ENCODE results near the gene CYFIP2.

Gene CYFIP2

GRCh38 chr5:157285310-157286035, 19.6 kb downstream of the CYFIP2 start:
- in situ Hi-C loops (cut with MboI; ENCODE audit: low sequenced_read_pairs): no loop called here

DNA sequence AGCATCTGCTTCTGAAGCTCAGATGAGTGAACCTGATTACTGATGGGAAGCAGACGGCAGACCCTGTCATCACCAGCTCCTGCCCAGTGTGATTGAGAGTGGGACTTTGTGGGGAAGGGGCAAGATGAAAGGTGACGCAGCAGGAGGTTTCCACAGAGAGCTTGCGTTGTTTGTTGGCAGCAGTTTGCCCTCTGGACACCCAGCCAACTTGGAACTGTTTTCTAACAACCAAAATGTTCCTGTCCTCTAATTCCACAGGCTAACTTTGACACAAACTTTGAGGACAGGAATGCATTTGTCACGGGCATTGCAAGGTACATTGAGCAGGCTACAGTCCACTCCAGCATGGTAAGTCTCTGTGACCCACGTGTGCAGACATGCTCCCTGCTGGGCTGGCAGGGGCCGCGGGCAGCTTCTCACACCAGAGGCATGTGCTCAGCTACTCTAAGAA, 20.9 kb downstream of the CYFIP2 start:
- in situ Hi-C loops (cut with MboI; ENCODE audit: low sequenced_read_pairs): no loop called here

- in situ Hi-C loops (cut with MboI; ENCODE audit: low sequenced_read_pairs): no loop called here
These were observed 22.7 kb downstream of the CYFIP2 start for GRCh38 chr5:157288405-157289163.

DNA sequence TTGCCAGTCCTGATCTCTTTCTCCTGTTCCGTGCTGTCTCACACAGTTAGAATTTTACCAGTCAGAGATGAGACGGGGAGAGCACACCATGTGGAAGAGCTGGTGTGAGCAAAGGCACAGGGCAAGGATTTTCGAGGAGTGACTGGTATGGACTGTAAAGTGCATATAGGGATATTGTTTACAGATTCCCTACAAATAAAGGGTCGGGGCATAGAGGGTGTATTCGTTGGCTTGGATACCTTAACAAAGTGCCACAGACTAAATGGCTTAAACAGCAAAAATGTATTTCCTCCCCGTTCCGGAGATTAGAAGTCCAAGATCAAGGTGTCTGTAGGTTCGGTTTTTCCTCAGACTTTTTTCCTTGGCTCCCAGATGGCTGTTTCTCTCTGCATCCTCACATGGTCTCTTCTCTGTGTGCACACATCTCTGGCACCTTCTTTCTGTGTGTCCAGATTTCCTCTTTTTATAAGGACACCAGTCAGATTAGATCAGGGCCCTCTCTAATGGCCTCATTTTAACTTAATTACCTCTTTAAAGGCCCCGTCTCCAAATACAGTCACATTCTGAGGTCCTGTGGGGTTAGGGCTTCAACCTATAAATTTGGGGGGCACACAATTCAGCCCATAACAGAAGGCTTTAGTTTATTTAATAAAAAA, 23.4 kb downstream of the CYFIP2 start:
- in situ Hi-C loops (cut with MboI; ENCODE audit: low sequenced_read_pairs): no loop called here

GRCh38 chr5:157290156-157290980, 24.4 kb downstream of the CYFIP2 start:
- in situ Hi-C loops (cut with MboI; ENCODE audit: low sequenced_read_pairs): no loop called here

DNA sequence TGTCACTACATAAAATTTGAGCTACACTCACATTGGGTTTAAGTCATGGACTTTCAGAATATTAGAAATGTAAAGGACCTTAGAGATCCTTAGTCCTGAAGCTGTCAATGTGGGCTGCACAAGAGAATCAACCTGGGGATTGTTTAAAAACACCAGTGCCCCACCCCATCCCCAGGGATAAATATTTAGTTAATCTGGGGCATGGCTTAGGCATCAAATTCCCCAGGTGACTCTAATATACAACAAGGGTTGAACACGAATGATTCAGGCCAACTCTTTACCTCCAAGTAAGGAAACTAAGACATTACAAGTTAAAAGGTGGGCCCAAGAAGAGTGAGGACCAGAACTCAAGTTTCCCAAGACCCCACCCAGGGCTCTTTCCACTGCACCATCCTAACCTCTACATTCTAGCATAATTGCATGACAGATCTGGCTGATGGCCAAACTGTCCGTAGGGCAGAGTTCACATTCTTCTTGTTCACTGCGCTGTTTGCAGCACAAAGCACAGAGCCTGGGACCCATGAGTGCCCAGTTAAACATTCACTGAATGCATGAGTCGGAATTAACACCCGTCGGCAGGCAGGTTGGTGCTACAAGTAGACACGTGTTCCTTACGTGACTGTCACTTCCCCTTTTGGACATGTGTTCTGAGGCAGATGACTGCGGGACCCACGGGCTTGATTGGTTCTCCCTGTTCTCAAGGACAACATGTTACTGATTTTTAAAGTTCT, 25.2 kb downstream of the CYFIP2 start:
- in situ Hi-C loops (cut with MboI; ENCODE audit: low sequenced_read_pairs): no loop called here

DNA sequence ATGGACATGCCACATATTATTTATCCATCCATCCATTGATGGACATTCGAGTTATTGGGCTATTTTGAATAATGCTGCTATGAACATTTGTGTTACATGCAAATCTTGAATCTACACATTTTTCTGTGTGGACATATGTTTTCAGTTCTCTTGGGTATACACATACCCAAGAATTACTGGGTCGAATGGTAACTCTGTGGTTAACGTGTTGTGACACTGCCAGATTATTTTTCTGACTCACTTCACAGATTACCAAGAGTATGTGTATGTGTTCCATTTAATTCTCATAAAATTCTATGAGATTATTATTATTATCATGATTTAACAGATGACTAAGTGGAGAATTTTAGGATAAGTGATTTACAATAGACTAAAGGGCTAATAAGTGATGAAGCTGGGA, 26.7 kb downstream of the CYFIP2 start:
- in situ Hi-C loops (cut with MboI; ENCODE audit: low sequenced_read_pairs): no loop called here

- in situ Hi-C loops (cut with MboI; ENCODE audit: low sequenced_read_pairs): no loop called here
These were observed 28.6 kb downstream of the CYFIP2 start for GRCh38 chr5:157294407-157295091.

DNA sequence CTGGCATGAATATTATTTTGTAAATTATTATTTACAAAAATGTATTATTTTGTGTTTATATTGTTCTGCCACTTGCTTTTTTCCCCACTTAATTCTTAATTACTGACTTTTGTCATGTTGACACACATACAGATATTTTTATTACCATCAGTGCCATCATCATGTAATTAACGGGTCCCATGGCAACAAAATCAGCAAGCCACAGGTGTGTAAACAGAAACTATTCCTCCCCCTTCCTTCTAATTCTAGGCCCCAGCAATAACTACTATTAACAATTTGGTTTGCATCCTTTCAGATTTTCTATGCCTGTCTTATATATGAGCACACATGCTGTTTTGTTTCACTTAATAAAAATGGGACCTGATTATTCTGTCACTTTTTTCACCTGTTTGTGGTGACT, 29.3 kb downstream of the CYFIP2 start:
- in situ Hi-C loops (cut with MboI; ENCODE audit: low sequenced_read_pairs): no loop called here

DNA sequence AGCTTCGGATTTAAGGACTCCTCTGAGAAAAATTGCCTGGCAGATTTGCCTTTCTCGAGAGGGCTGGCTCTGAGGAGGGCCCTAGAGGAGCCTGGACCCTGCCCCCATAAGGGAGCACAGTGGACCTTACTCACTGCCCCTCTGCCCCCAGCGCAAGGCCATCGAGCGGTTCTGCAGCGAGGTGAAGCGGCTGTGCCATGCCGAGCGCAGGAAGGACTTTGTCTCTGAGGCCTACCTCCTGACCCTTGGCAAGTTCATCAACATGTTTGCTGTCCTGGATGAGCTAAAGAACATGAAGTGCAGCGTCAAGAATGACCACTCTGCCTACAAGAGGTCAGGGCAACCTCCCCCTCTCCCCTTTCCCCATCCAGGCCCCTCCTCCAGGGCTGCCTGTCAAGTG, 34.6 kb downstream of the CYFIP2 start:
- in situ Hi-C loops (cut with MboI; ENCODE audit: low sequenced_read_pairs): no loop called here

DNA sequence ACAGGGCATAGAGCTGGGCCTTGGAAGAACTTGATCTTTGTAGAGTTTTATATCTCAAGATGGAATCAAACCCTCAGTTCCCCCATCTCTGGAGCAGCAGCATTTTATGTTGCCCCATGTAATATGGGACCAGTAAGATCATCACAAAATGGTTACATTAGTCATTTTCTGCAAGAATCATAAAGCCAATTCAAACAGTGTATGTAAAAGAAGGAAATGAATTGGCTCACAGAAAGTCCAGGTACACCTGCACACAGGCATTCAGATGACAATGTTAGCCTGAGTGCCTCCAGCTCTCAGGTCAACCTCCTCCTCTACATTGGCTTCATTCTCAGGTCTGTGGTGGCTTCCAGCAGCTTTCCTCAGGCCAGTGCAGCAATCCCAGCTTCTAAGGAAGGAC, 35.1 kb downstream of the CYFIP2 start:
- in situ Hi-C loops (cut with MboI; ENCODE audit: low sequenced_read_pairs): no loop called here

DNA sequence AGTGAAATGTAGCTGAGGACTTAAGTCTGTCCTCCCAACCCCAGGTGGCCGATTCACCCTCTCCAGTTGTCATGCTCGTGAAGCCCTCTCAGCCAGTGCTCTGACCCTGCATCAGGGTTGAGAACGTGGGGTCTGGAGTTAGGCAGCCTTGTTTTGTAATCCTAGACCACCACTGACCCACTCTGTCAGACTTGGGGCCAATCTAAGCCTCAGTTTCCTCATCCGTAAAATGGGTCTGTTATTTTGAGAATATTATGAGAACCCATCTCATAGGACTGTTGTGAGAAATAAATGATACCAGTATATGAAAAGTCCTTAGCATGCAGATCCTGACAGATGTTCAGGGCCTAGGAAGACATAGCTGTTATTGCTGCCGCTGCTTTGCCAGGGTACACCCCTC, 37.1 kb downstream of the CYFIP2 start:
- in situ Hi-C loops (cut with MboI; ENCODE audit: low sequenced_read_pairs): no loop called here

DNA sequence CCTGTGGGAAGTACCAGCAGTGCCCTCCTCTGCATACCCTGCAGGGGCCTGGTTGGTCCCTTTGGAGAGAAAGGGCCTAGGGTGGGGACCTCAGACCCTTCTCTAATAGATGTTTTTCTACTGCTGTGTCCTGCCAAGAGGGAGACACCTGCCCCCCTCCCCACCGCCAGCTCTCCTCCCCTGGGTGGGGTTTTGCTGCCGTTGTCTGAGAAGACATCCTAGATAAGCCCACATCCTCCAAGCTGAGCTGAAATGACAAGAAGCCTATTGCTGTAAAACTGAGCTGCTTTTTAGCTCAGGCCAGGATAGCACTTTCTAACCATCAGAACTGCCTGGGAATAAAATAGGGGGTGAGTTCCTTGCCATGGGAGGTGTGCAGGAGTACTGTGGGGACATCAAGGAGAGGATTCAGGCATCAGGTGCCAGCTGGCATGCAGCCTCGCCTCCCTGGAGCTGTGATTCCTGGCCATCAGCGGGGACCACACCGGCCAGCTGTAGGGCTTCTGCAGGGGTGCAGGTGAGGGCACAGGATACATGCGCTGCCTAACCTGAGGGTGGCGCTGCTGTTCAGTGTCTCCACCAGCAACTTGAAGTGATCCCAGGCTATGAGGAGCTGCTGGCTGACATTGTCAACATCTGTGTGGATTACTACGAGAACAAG, 37.9 kb downstream of the CYFIP2 start:
- in situ Hi-C loops (cut with MboI; ENCODE audit: low sequenced_read_pairs): no loop called here

GRCh38 chr5:157306081-157306480, 40.2 kb downstream of the CYFIP2 start:
- in situ Hi-C loops (cut with MboI; ENCODE audit: low sequenced_read_pairs): no loop called here

DNA sequence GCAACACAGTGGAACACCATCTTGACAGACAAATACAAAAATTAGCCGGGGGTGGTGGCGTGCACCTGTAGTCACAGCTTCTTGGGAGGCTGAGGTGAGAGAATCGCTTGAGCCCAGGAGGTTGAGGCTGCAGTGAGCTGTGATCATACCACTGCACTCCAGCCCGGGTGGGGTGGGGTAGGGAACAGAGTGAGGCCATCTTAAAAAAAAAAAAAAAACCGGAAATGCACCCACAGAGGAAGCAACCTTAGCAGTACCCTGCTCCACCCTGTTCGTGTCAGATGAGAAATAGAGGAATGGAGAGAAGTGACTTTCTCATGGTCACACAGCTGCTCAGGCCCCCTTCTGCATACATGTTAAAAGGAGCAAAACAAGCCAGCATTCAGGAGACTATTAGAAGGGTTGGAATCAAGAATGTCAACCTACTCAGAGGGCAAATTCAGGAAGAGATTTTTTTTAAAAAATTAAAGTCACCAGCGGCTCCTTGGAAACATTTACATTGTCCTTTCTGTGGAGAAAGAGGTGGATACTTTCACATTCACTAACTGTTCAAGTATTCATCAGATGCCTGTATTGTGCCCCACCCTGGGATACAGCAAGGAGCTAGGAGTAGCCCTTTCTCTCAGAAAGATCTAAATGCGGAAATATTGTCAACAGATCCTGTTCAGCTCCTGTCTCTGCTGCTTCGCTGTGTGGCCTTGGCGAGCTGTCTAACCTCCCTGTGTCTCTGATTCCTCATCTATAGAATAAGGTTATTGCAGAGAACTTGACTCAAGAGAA, 41.0 kb downstream of the CYFIP2 start:
- in situ Hi-C loops (cut with MboI; ENCODE audit: low sequenced_read_pairs): no loop called here

DNA sequence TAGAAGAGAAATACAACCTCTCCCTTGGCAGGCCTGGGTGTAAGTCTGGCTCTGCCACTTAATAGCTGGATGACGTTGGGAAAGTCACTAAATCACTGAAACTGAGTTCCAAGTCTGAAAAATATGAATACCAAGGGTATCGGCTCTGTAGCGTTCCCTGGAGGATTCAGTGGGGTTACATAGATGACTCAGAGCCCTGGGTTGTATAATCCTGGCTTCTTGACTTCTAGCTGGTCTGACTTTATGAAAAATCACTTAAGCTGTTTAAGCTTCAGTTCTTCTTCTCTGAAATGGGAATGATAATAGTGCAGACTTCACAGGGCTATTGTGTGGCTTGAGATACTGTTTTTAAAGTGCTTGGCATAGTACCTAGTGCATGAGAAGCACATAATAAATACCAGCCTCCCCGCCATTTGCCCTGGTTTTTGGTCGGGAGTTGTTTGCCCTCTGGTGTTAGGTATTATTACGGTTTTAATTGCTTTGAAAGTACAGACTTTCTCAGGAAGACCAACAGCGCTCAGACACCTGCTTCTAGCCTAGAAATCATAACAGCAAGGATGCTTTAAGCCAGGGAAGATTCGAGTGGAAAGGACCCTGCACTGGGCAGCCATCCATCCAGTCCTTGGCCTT, 43.0 kb downstream of the CYFIP2 start:
- in situ Hi-C loops (cut with MboI; ENCODE audit: low sequenced_read_pairs): no loop called here

DNA sequence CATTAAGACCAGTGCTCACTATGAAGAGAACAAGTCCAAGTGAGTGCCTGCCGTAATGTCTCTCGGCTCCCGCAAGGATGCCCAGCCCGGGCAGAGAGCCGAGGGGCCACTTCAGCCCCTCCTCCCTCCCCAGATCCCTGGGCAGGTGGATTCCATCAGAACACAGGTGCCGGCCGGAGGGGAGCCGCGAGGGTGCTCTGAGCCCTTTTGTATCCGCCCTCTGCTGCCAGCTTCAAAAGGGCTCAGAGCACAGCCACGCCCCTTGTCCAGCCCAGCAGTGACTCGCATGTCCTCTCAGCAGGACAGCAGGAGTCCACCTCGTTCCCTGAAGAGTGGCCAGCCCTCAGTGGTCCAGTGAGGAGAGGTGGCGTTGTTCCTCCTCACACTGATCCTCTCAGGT, 43.9 kb downstream of the CYFIP2 start:
- in situ Hi-C loops (cut with MboI; ENCODE audit: low sequenced_read_pairs): no loop called here

- in situ Hi-C loops (cut with MboI; ENCODE audit: low sequenced_read_pairs): no loop called here
These were observed 45.7 kb downstream of the CYFIP2 start for GRCh38 chr5:157311595-157311994.
